ENCODE measurements around the gene PSMB7.

Gene PSMB7

DNA sequence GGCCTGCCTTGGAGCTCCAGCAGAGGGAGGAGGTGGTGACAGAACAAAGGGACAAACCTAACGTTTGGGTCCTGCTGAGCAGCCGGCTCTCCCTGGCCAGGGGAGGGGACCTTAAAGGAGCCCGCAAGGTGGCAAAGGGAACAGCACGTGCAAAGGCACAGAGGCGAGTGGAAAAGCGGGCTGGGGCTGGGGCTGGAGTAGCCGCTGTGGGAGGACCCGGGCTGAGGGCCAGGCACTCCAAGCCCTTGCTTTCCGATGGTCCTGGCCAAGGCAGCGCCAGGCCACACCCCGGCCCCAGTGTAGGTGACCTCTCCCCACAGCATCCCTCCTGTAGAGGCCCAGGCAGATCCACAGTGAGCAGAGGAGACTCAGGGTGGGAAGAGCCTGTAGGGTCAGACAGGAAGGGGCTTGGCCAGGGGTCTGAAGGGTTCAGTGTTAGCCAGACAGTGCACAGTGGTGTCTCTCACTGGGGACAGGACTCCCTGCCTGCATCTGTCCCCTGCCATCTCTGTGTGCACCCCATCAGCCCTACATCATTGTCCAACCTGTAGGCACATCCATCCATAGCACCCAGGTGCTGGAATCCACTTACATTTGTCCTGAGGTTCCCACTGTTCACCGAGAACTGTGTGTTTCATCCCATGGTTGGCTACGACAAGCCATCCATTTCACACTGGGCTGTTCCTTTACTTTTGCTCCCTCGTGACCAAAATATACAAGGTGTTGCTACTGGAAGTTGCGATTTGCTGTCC, 80.5 kb downstream of the PSMB7 start:
- TF ChIP-seq, protein P1, sequence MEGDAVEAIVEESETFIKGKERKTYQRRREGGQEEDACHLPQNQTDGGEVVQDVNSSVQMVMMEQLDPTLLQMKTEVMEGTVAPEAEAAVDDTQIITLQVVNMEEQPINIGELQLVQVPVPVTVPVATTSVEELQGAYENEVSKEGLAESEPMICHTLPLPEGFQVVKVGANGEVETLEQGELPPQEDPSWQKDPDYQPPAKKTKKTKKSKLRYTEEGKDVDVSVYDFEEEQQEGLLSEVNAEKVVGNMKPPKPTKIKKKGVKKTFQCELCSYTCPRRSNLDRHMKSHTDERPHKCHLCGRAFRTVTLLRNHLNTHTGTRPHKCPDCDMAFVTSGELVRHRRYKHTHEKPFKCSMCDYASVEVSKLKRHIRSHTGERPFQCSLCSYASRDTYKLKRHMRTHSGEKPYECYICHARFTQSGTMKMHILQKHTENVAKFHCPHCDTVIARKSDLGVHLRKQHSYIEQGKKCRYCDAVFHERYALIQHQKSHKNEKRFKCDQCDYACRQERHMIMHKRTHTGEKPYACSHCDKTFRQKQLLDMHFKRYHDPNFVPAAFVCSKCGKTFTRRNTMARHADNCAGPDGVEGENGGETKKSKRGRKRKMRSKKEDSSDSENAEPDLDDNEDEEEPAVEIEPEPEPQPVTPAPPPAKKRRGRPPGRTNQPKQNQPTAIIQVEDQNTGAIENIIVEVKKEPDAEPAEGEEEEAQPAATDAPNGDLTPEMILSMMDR (IDR thresholded peaks at IDR 0.05), result no peak

DNA sequence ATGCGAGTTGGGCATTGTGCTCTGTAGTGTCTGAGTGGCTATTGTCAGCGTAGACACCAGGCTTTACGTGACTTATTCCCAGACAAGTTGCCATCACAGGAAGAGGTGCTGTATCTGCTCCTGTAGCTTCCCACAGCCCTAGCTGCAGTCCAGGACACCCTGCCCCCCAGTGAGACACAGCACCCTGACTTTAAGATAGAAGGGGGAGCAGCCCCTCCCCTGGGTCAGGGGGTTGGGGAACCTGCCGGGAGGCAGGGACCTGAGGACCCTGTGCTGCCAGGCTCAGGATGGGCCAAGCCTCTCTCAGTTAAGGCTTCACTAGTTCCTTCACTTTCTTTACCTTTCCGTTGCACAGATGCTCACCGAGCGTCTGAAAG, 82.1 kb downstream of the PSMB7 start:
- TF ChIP-seq, protein P1 (IDR thresholded peaks at IDR 0.05), result no peak

DNA sequence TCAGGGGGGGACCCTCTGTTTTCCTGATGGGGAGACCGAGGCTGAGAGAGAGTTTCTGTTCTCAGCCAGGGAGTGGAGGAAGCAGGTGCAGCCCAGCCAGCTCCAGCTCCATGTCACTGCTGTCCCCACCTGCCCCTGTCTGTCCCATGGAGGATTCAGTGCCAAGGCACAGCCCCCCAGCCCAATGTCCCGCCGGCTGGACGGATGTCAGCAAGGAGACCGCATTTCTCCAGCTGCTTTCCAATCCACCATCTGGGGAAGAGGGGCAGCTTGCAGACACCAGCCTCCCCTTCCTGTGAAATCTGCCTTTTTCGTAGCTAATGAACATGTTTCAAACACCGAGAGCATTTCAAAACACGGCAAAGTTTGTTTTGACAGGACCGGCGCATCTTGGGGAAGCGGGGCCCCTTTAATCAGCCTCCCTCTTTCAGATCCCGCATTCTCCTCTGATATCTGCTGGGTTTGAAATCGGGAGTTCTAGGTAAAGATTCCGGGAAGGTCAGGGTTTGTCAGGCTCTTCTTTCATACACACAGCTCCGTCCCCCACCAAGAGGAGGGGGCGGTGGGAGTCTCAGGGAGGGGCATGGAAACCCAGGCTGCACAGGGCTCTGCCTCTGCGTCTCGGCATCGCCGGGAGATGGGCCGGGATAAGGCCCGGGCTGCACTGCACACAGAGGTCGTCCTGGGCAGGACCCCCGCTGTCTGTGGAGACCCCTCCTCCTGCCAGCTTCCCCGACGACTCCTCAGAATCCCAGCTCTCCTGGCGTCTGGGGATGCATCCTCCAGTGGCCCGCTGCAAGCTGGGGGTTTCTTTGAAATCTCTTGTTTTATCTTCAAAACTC, 82.7 kb downstream of the PSMB7 start:
- TF ChIP-seq, protein P1 (IDR thresholded peaks at IDR 0.05), result no peak

DNA sequence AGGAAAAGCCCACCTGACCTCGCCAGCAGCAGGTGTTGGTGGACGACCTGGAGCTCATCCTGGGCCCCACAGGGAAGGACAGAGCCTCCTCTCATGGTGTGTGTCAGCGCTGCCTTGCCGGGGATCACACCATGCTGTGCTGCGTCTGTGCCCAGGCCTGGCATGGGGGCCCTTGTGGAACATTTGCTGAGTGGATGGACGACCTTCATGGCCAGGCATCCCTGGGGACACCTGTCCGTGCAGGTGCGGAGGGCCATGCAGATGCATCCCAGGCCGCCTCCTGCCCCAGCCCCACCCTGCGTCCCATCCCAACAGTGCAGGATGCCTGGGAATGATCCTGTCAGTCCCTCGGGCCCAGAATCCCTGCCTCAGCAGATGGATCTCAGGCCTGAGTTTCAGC, 83.7 kb downstream of the PSMB7 start:
- TF ChIP-seq, protein P1 (IDR thresholded peaks at IDR 0.05), result no peak

DNA sequence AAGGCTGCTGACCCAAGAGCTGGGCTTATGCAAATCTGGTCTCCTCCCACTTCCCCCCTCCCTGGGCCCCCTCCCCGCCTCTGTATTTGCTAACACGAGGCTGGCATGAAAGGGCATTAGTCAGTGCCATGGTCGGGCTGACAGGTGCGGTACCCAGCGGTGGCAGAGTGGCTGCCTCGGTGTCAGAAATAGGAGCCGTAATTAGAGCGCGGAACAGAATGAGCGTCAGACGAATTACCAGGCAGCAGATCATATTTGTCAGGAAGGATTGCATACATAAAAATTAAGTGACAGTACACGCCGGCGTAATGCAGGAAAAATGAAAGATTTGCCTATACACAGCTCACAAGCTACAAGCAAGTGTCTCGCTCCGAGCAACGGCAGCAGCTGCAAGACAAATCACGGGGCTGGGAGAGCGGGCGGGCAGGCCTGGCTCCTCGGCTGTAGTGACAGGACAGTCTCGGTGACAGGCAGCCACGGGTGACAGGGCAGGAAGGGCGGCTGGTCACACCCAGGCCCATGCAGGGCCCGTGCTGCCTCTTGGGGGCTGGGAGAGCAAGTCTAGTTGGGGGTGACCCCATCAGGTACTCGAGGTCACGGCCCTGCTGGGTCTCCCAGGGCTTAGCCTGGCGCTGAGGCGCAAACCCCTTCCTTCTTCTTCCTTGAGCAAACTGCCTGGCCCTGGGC, 85.1 kb downstream of the PSMB7 start:
- TF ChIP-seq, protein P1 (IDR thresholded peaks at IDR 0.05), result no peak

DNA sequence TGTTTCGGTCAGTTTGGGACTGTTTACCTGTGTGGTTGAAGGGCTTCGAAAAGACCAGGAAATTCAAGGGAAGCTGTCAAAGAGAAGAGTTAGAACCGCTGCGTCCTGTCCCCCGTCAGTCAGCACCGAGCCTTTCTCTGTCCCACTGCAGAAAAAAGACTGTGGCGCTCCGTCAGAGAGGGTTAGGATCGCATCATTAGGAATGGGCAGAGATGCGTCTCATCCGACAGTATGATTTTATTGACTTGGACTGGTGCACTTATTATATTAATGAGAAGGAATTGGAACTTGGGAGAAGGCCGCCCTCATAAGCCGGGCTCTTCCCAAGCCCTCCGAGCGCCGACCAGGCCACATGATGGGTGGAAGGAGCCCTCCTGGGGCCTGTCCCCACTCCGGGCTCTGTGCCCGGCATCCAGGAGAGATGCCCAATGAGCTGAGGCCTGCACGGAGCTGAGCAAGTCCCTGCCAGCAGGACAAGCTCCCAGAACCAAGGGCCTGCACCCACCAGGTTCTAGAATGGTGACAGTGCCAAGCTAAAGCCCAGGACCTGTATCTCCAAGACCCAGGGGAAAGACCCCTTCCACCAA, 85.9 kb downstream of the PSMB7 start:
- TF ChIP-seq, protein P1 (IDR thresholded peaks at IDR 0.05), result no peak

DNA sequence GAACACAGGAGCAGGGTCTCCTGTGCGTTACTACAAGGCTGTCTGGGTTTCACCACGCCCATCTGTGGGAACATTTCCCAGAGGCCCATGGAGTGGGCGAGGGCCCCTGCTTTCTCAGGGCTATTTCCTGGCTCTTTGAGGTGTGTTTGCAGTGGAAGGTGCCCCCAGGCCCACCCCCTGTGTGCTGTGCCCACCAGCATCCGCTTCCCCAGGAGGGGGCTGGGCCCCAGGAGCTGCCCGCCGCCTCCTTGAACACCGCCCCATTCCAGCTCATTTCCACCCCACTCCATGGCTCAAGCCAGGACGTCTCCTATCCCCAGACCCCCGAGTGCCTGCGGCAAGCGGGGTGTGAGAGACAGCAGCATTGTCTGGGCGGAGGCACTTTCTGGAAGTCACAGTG, 87.0 kb downstream of the PSMB7 start:
- TF ChIP-seq, protein P1 (IDR thresholded peaks at IDR 0.05), result no peak

Data from LNCAP (cell line).